ENCODE results near the gene AGMO.

DNA sequence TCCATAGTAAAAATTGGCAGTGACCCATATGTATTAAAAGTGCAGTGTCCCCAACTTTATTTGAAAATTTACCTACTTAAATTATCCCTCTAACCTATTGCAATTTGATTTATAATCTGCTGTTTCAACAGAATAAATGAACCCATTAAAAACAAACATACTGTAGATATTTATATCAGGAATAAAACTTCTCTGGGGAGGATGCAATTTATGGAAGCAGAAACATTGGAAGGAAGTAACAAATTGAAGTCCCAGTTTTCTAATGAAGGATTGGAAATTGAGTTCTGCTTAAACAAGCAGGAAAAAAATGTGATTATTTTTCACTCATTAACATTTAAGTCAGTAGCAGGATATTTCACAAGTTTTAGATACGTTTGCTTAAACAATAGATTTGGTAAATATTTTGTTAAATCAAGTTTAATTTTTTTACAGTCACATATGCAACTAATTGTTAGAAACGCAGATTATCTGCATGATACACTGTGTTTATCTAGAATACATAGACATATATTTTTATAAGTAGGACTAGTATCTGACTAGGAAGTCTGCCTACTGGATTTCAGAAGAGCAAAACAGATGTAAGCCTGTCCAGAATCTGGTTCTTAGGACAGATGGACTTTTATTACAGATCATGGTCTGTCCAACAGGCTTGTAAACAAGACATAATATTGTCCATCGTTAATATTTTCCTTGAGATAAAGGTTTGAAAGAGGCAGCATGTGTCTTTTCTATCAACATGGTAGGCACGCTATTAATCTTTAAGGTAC lies 5.3 kb downstream of the AGMO start:
- no peak for TF ChIP-seq POLR2A (IDR thresholded peaks at IDR 0.05)
- TF ChIP-seq, protein P1, sequence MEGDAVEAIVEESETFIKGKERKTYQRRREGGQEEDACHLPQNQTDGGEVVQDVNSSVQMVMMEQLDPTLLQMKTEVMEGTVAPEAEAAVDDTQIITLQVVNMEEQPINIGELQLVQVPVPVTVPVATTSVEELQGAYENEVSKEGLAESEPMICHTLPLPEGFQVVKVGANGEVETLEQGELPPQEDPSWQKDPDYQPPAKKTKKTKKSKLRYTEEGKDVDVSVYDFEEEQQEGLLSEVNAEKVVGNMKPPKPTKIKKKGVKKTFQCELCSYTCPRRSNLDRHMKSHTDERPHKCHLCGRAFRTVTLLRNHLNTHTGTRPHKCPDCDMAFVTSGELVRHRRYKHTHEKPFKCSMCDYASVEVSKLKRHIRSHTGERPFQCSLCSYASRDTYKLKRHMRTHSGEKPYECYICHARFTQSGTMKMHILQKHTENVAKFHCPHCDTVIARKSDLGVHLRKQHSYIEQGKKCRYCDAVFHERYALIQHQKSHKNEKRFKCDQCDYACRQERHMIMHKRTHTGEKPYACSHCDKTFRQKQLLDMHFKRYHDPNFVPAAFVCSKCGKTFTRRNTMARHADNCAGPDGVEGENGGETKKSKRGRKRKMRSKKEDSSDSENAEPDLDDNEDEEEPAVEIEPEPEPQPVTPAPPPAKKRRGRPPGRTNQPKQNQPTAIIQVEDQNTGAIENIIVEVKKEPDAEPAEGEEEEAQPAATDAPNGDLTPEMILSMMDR (IDR thresholded peaks at IDR 0.05), result no peak

All from right lobe of liver (tissue), 4 donors.